Measurements from ENCODE around the gene LMX1A. TPM values are rescaled to one million over a fixed set of nuclear protein-coding genes. Genes with fewer than 3 reads are reported as not detected.

LMX1A gene
- total RNA-seq, 1 donor from 2014 or later: not detected

DNA sequence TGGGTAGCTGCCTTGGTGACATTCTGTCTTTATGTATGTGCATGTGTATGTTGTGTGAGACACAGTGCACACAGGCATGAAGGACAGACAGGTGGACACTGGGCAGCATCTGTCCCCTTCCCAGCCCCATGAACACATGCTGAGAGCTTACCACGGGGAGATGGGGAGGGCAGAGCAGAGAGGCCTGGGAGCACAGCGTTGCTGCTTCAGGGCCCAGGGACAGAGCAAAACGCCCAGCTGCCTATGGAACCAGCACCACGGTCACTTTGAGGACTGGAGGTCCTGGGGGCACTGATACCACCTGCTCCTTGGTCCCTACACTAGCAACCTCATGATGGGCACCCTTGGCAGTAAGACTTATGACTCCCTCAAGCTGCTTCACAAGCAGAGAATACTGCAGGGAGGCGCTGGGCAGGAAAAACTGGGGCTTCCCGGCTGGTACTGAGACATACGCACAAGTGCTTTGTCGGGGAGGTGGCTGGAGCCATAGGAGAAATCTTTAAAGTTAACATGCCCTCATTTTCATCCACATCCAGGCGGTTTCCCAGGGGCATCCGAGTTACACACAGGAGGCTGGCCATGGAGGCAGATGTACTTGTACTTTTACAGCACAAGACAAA lies 40.3 kb downstream of the LMX1A start:
- Mint-ChIP-seq H3K4me1 (peaks cover 6% of the 10 kb centered on the region), H3K9me3 (no peaks in the 10 kb centered on the region), H3K27ac (ENCODE audit: unreplicated experiment) (no peak overlapping the region), H3K36me3 (ENCODE audit: low read depth) (no peaks in the 10 kb centered on the region), H3K4me3 (no peak overlapping the region), H3K27me3 (ENCODE audit: low read depth) (peaks cover 55% of the 10 kb centered on the region)
- DNase-seq (ENCODE audit: low read depth, low spot score): no peak
- TF ChIP-seq, protein P1, sequence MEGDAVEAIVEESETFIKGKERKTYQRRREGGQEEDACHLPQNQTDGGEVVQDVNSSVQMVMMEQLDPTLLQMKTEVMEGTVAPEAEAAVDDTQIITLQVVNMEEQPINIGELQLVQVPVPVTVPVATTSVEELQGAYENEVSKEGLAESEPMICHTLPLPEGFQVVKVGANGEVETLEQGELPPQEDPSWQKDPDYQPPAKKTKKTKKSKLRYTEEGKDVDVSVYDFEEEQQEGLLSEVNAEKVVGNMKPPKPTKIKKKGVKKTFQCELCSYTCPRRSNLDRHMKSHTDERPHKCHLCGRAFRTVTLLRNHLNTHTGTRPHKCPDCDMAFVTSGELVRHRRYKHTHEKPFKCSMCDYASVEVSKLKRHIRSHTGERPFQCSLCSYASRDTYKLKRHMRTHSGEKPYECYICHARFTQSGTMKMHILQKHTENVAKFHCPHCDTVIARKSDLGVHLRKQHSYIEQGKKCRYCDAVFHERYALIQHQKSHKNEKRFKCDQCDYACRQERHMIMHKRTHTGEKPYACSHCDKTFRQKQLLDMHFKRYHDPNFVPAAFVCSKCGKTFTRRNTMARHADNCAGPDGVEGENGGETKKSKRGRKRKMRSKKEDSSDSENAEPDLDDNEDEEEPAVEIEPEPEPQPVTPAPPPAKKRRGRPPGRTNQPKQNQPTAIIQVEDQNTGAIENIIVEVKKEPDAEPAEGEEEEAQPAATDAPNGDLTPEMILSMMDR (conservative IDR thresholded peaks at IDR 0.05): no peak

DNA sequence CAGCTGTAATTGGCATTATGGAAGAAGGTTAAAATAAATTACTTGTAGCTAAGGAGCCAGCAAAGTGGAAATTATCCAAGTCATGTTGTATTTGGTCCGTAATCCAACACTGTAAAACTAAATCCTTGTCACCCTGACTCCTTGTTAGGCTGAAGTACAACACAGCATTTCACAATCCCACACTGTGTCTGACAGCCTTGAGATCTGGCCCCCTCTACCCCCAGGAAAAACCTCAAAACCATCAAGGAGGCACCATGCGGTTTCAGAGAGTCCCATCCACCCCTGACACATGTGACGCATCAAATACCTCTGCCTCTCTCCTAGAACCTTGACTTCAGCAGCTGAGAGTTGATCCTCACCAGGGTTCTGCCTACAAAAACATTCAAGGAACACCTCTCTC lies 41.0 kb downstream of the LMX1A start:
- Mint-ChIP-seq H3K27me3 (ENCODE audit: low read depth) (peaks cover 48% of the 10 kb centered on the region), H3K9me3 (no peaks in the 10 kb centered on the region), H3K27ac (ENCODE audit: unreplicated experiment) (no peak overlapping the region), H3K4me1 (peaks cover 6% of the 10 kb centered on the region), H3K4me3 (no peak overlapping the region), H3K36me3 (ENCODE audit: low read depth) (no peaks in the 10 kb centered on the region)
- TF ChIP-seq, protein P1 (conservative IDR thresholded peaks at IDR 0.05): no peak
- DNase-seq (ENCODE audit: low read depth, low spot score): no peak

DNA sequence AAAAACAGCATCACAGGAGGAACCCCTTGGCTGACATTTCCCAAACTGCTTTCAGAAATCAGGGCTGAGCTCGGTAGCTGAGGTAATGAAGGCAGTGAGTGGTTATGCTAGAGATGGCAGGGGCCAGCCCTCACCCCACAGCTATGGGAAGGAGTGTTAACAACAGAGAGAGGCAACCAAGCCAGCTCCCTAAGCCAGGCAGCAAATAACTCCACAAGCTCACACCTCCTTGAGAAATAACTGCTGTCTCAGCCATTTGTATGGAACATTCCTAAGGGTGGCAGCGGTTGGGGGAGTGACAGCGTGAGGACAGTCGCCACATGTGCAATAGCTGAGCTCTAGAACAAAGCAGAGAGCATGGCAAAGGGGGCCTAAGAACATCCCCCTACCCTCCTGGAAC lies 42.6 kb downstream of the LMX1A start:
- Mint-ChIP-seq H3K4me3 (no peak overlapping the region), H3K4me1 (peaks cover 4% of the 10 kb centered on the region), H3K27ac (ENCODE audit: unreplicated experiment) (no peak overlapping the region), H3K27me3 (ENCODE audit: low read depth) (peaks cover 52% of the 10 kb centered on the region), H3K36me3 (ENCODE audit: low read depth) (no peaks in the 10 kb centered on the region), H3K9me3 (peaks cover 2% of the 10 kb centered on the region)
- TF ChIP-seq, protein P1 (conservative IDR thresholded peaks at IDR 0.05): no peak
- no peak for DNase-seq (ENCODE audit: low read depth, low spot score)

DNA sequence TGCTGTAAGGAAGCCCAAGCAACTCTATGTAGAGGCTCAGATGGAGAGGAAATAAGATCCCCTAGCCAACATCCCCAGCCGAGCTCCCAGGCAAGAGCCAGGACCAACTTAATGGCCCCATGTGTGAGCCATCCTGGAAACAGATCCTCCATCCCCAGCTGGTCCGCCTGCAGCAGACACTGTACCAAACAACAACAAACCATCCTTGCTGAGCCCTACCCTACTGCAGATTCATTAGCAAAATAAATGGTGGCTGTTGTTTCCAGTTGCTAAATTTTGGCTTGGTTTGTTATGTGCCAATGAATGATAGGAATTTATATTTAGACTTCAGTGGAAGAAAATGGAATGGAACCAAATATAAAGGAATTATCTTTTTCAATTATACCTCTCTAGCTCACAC lies 43.9 kb downstream of the LMX1A start:
- Mint-ChIP-seq H3K27ac (ENCODE audit: unreplicated experiment) (no peak overlapping the region), H3K9me3 (peaks cover 2% of the 10 kb centered on the region), H3K4me1 (no peaks in the 10 kb centered on the region), H3K36me3 (ENCODE audit: low read depth) (no peaks in the 10 kb centered on the region), H3K4me3 (no peak overlapping the region), H3K27me3 (ENCODE audit: low read depth) (peaks cover 49% of the 10 kb centered on the region)
- TF ChIP-seq, protein P1 (conservative IDR thresholded peaks at IDR 0.05): no peak
- no peak for DNase-seq (ENCODE audit: low read depth, low spot score)

DNA sequence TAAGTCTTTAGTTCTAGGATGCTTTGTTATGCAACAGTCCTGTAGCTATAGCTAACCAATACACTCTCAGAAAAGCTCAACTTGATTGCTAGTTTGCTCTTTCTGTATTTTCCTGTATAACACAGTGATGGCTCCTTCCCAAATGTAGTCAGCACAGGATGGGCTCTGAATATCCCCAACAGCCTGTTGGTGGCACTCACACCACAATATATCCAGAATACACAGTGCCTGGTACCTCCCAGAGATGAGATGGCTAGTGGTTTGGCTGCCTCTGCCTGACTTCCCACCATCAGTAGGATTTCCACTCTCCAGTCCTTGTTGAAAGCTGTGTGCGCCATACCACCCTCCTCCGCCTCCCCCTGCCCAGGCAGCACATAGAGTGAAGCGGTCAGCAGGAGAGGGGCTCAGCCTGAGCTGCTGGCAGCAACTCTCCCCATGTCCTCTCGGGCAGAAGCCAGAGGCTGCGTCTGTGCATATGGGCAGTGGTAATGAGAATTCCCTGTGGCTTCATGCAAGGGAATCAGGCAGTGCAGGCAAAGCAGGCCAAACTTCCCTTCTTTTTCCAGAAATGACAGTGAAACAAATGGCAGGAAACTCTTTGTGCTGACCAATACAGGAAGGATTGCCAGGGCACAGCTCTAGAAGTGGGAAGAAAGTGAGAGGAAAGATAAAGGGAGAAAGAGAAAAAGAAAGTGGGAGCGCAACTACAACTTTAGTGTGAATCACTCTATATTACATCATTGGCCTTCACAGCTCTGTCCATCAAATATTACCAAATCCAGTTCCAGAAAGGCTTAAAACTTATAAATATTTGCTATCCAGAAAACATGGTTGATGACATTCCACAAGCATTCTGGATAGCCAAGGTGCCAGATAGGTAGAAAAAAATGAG lies 49.7 kb downstream of the LMX1A start:
- DNase-seq (ENCODE audit: low read depth, low spot score): no peak
- no peak overlapping the region for H3K27ac Mint-ChIP-seq (ENCODE audit: unreplicated experiment)
- peaks cover 2% of the 10 kb centered on the region for H3K9me3 Mint-ChIP-seq
- H3K27me3 Mint-ChIP-seq (ENCODE audit: low read depth): peaks cover 50% of the 10 kb centered on the region
- TF ChIP-seq, protein P1 (conservative IDR thresholded peaks at IDR 0.05): no peak
- H3K36me3 Mint-ChIP-seq (ENCODE audit: low read depth): no peaks in the 10 kb centered on the region
- H3K4me3 Mint-ChIP-seq: no peak overlapping the region
- no peaks in the 10 kb centered on the region for H3K4me1 Mint-ChIP-seq
